HG03097 (cell line): ENCODE measurements around the gene CRTC1.

Experiments
- ATAC-seq: cut with Tn5 transposase; IDR thresholded peaks from one replicate; pipeline ENCODE4 v1.9.1; 2021; ENCODE audit not compliant: unreplicated experiment, low FRiP score

The CRTC1 gene

DNA sequence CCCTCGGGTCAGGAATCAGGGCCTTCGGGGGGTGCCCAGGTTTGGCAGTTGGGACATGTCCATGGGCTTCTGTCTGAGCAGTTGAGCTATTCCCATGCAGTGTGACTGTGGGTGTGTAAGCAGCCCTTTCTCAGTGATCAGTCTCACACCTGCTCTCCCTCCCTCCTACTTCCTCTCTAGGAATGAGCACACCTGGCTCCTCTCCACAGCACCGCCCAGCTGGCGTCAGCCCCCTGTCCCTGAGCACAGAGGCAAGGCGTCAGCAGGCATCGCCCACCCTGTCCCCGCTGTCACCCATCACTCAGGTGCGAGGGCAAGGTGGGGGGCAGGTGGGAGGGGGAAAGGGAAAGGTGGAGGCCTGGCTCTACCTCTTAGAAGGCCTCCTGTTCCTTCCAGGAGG, 81.7 kb downstream of the CRTC1 start:
- ATAC-seq, result no peak

DNA sequence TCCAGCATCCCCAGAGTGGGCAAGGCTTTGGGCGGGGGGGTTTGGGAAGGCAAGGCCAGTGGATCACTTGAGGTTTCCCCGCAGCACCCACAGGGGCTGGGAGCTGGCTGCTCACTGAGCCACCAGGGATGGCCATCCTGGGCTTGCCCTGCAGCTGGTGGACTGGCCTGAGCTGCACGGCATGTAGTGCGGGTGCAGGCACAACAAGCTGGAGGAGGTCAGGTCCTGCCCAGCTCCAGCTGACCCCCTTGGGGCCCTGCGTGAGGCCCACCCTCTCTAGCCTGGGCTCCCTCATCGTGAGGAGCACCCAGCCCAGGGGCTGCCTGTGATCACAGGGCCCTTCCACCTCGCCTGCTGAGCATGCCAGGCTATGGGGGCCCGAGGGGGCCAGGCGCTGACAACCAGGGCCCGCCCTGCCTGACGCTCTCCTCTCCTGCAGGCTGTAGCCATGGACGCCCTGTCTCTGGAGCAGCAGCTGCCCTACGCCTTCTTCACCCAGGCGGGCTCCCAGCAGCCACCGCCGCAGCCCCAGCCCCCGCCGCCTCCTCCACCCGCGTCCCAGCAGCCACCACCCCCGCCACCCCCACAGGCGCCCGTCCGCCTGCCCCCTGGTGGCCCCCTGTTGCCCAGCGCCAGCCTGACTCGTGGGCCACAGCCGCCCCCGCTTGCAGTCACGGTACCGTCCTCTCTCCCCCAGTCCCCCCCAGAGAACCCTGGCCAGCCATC, 84.7 kb downstream of the CRTC1 start:
- ATAC-seq, result no peak

DNA sequence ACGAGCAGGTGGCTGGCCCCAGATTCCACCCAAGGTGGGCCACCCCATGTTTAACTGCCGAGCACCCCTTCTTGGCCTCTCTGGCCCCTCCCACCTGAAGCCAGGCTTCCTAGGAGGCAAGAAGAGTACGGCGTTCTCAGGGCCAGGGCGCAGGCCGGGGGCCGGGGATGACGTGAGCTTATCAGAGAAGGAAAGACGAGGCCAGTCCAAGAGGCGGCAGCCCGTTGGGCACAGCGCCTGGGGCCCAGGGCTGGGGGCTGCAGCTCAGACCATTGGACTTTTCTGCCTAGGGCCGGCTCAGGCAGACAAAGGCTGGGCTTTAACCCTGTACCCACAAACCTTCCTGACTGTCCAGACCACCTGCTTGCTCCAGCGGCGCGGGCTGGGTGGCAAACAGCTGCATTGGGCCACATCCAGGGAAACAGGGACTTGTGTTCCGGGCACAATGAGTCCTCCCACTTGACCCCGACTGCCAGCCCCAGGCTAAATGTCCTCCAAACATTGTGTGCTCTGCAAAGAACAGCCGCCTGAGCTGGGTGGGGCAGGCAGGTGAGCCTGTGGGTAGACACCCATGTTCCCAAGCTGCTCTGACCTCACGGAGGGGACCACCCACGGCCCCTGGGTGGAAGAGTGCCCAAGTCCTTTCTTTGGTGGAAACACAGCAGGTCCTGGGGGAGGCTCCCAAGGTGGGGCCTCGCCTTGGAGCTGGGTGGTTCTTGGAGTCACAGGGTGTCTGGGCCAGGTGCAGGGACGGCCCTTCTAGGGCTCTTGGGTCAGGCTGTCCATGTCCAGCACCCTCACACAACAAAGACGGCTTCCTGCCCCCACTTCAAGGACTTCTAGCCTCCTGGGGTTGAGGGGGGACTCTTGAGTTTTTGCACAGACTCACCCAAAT, 85.8 kb downstream of the CRTC1 start:
- ATAC-seq, result no peak

DNA sequence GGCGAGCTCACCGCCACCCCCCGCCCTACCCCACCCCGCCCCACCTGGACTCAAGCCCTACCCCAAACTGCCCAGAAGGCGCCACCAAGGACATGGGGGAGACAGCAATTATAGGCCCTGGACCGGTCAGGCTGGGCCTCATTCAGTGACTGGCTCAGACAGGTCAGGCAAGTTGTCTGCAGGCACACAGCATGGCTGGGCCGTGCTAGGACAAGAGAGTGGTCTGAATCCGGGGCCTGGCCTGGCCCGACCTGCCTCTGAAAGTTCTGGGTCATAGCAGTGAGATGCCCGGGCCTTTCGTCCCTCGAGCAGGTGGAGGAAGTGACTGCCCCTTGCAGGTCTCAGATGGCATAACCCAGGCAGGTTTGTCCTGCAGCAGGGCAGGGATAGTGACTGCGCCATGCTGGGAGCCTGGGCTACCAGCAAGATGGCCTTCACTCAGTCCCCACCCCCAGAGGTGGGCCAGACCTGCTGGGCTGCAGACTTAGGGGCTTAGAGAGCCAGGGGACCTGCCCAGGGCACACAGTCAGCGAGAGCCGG, 86.6 kb downstream of the CRTC1 start:
- no peak for ATAC-seq

DNA sequence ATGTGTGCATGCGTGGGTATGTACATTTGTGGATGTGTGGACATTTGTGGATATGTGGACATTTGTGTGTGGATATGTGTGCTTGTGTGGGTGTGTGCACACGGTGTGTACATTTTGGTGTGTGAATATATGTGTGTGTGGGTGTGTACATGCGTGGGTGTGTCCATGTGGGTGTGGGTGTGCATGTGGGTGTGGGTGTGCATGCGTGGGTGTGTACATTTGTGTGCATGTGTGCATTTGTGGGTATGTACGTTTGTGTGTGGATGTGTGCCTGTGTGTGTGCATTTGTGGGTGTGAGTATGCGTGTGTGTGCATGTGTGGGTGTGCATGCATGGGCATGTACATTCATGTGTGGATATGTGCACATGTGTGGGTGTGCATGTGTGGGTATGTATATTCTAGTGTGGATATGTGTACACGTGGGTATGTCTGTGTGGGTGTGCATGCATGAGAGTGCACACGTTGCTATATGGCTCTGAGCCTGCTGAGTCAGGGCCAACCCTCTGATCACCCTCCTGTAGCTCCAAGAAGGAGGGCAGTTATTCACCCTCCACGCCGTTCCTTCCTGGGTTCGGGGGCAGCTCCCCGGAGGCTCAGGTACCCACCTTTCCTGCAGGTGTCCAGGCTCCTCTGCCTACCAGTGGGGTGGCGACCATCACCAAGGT, 87.3 kb downstream of the CRTC1 start:
- no peak for ATAC-seq

DNA sequence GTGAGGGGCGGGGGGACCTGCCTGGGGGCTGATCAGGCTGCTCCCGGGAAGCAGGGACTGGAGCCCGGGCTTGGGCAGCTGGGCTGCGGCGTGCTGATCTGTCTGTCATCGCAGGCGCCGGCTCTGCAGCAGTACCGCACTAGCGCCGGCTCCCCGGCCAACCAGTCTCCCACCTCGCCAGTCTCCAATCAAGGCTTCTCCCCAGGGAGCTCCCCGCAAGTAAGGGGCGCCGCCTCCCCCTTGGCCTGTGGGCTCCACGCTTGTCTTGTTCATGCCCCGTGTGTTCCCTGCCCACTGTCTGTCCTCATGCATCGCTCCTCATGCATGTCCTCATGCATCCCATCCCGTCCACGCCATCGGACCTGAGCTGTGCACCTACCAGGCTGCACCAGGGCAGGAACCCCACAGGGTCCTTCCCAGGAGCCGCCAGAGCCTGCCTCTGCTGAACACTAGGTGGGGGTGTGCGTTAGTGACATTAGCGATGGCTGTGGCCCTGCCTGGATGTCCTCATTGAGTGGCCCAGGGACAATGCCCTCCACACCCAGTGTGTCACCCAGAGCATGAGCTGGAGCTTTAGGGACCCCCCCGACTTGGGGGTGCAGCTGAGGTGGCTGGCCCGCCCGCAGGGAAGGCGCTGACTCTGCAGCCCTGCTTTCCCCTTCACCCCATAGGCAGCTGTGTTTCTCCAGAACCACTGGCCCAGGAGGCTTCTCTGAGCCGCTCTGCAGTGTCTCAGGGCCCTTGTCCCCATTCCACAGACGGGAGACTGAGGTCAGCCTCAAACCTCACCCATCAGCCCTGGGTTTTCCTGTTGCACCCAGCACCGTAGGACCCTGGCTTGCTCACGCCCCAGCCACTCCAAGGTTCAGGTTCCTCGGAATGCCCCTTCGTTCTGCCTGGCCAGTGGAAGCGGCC, 88.1 kb downstream of the CRTC1 start:
- ATAC-seq, result no peak

DNA sequence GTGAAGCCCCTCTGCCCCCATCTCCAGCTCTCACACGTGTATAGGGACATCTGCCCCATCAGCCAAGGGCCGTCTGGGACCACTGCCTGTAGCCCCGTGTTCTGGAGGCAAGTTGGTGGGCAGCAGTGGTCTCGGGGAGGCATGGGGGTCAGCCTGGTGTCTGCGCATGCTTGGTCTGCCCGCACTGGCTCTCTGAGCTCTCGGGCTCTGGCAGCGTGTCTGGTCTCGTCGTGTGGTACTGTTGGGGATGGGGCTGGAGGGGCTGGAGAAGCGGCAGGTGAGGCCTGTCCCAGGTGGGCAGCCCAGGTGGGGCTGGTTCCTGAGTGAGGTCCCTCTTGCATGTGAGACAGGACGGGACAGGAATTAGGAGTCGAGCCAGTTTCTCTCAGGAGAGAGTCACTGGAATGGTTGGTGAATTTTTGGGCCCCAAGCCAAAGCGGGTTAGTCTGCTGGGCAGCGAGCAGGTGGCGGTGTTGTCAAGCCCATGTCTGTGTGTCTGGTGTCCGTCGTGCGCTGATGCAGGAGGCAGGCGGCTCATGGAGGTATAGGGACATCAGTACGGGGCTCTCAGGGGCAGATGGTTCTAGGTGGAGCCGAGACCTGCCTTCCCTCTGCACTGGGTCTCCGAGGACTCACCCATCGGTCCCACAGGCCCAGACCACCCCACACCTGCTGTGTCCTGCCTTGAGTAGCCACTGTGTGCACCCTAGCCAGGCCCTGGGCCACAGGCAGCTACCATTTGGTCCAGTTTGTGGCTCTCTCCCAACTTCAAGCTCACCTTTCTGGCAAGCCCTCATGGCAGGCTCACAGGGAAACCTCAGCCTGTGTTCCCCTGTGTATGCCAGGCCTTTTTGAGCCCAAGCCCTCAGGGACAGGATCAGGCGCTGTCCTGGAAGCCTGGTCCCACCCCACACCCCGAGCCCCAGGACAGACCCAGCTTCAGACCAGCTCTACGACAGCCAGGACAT, 89.4 kb downstream of the CRTC1 start:
- no peak for ATAC-seq

DNA sequence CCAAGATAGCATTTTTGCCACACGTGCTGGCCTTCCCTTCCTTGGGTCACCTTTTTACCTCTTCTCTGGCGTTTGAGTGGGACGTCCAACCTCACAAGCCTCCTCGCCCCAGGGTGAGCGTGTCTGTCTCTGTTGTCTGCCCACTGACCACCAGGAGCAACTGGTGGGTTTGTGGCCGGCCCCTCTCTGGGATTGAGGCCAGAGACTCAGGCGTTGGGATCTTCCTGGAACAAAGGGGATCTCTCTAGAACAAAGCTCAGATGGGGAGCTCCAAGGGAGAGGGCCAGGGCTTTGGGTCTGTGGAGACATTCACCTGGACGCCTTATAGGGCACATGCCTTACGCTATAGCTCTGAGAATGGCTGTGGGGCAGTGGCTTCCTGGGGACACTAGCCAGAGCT, 90.2 kb downstream of the CRTC1 start:
- ATAC-seq, result no peak

DNA sequence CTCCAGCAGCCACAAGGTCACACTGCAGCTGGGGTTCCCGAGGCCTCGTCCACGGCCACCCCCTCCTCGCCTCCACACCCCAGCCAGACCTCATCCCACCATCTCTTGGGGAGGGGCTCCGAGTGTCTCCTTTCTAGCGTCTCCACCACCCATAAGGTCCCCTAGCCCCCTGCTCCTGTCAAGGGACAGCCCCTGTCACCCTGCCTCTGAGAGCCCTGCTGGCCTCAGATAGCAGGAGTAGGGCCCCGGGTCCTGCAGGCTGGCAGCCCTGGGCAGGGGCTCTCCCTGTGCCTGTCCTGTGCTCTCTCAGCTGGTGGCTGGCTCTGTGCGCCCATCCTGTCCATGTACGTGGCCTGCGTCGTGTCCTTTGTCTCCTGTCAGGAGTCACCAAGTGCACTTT, 90.6 kb downstream of the CRTC1 start:
- no peak for ATAC-seq

DNA sequence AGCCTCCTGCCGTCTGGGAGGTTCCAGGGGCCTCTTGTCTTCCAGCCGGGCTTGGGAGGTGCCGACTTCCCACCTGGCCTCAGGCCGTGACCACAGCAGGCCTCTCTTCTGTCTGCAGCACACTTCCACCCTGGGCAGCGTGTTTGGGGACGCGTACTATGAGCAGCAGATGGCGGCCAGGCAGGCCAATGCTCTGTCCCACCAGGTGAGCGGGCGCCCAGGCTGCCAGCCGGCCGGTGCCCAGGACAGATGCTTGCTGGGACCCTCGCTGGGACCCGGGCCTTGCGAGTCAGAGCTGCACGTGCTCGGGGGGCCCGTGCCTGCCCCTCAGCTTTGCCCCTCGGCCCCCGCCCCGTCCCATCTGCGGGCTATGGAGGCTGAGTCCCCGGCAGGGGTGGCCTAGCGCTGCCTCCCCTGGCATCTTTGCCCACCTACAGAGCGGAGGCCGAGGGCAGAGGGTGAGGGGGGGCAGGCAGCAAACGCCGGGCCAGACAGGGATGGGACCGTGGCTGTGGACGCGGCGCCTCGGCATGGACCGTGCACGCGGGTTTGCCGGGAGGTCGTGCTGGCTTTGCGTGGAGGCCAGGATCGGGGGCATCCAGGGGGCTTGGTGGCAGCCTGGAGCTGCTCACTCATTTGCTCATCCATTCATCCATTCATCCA, 91.4 kb downstream of the CRTC1 start:
- ATAC-seq, result no peak

DNA sequence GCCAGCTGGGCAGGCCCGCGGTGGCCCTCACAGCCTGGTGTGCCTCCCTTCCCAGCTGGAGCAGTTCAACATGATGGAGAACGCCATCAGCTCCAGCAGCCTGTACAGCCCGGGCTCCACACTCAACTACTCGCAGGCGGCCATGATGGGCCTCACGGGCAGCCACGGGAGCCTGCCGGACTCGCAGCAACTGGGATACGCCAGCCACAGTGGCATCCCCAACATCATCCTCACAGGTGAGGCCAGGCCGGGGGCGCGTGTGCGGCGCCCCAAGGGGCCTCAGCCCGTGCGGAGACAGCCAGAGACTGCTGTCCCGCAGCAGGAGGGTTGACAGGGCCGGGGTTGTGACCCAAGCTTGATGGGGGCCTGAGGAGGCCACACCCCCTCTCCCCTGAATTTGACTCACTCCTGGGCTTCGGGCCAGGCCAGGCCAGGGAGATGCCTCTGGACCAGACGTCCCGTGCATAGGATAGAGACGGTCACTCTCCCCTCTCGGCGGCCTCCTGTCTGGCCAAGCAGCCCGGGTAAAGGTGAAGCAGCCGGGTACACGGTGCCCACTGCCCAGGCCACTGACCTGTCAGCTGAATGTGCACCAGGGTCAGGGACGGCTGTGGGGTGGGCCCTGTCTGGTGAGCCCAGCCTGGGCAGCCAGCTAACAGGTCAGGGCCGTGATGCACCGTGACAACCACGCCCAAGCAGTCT, 92.3 kb downstream of the CRTC1 start:
- no peak for ATAC-seq

DNA sequence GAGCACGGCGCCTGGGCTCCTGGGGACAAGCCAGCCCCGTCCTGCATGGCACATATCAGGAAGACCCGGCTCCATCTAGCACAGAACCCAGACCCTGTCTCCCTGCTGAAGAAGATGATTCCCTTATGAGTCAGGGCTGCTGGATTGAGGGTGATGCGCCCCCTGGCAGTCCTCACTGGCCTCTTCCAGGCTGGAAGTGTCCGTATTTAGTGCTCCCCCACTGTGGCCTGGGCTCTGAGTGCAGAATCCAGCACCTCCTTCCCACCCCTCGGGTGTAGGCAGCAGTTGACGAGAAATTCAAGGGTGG, 92.8 kb downstream of the CRTC1 start:
- no peak for ATAC-seq

DNA sequence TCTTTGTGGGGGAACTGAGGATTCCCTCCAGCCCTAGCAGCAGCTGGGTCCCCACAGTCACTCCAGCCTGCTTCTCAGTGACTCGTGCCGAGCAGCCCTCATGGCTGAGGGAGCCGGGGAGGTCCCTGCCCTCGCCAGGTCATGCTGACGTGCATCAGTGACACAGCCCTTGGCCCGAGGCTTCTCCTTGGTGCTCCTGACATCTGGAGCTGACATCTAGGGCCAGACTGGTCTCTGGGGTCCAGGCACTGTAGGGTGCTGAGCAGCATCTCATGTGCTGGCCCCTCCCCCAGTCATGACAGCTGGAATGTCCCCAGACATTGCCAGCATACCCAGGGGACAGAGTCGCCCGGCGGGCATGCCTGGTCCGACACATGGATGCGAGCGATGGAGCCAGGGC, 93.3 kb downstream of the CRTC1 start:
- no peak for ATAC-seq

DNA sequence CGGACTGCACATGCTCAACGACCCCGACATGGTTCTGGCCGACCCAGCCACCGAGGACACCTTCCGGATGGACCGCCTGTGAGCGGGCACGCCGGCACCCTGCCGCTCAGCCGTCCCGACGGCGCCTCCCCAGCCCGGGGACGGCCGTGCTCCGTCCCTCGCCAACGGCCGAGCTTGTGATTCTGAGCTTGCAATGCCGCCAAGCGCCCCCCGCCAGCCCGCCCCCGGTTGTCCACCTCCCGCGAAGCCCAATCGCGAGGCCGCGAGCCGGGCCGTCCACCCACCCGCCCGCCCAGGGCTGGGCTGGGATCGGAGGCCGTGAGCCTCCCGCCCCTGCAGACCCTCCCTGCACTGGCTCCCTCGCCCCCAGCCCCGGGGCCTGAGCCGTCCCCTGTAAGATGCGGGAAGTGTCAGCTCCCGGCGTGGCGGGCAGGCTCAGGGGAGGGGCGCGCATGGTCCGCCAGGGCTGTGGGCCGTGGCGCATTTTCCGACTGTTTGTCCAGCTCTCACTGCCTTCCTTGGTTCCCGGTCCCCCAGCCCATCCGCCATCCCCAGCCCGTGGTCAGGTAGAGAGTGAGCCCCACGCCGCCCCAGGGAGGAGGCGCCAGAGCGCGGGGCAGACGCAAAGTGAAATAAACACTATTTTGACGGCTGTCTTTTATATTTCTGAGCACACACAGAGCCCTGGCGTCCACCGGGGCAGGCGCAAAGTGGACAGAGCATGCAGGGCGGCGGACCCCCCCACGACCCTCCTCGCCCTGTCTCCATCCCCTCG, 94.0 kb downstream of the CRTC1 start:
- no peak for ATAC-seq

DNA sequence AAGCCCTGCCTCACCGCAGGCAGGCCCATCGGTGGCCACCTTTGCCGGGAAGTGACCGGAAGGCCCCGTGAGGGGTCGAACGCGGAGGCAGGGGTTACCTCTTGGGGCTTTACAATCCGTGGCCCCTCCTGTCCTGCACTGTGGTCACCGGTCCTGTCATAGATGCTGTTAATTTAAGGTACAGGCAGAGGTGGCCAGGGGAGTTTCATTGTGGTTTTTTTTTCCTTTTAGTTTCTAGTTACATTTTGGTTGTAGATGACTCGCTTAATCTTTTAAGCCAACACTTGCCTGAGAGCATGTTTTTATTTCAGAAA, 94.6 kb downstream of the CRTC1 start:
- no peak for ATAC-seq

DNA sequence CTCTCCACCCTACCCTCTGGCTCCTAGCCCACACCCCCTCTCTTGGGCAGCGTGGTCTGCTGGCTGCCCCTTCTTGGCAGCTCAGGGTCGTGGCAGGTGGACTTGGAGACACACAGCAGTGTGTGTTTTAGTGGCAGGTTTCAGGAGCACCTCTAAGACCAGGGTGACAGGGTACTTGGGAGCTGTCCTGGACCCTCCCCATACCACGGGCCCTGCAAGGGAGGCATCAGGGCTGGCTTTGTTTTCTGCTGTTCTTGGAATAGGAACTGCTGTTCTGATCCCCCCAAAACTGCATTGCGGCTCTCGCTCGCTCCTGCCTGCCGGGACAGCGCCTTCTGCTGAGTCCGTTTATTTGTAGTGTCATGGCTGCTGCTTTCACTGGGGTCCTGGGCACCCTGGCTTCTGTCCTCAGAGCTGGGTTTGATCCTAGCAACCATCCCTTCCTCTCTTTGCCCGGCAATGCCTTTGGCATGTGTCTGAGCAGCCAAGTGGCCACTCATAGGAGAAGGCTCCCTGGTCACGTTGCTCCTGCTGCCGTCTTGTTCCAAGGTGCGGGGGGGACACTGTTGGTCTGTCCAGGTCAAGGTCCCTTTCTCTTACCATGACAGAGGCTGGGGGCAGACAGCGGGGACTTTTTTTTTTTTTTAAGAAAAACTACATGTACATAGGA, 95.5 kb downstream of the CRTC1 start:
- ATAC-seq, result no peak

DNA sequence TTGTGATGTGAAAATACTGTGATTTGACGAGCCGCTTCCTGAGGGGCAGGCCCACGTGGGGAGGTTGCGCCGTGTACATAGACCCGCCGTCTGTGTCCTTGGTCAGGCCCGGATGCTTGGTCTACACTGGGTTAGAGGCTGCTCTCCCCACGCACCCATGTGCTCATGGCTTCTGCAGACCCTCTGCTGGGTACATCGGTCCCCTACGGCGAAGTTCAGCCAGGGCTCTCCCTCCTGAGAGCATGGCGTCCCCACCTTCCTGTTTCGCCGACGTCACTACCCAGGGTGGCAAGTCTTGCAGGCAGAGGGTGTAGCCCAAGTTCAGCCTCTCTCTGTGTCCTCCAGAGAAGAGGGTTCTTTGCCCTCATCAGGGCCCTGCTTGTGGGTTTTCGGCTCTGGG, 96.6 kb downstream of the CRTC1 start:
- no peak for ATAC-seq
